ENCODE data around the gene DUS1L.
A peak's percentile ranks its signal among the peaks of the same experiment; 100 is the strongest.
"Not testable (repeated sequence)": the region's sequence is repeated elsewhere in the genome, so short reads cannot be mapped to it uniquely, and the experiment has no call there.

The DUS1L gene

DNA sequence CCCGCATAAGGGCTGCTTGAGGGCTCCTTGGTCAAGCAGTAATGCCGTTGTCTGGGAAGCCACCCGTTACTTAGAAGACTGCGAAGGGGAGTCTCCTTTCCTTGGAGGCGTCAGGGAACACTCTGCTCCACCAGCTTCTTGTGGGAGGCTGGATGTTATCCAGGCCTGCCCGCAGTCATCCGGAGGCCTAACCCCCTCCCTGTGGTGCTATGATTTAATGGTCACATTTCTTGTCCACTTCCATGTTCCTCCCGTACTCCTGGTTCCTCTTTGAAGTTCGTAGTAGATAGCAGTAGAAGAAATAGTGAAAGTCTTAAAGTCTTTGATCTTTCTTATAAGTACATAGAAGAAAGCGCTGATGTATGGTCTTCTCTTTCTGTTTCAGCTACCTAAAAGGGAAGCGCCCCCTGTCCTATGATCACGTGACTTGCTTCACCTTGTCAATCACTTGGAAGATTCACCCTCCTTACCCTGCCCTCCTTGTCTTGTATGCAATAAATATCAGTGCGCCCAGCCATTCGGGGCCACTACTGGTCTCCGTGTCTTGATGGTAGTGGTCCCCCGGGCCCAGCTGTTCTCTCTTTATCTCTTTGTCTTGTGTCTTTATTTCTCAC, 26.7 kb downstream of the DUS1L start:
- not testable (repeated sequence) for DNase-seq

DNA sequence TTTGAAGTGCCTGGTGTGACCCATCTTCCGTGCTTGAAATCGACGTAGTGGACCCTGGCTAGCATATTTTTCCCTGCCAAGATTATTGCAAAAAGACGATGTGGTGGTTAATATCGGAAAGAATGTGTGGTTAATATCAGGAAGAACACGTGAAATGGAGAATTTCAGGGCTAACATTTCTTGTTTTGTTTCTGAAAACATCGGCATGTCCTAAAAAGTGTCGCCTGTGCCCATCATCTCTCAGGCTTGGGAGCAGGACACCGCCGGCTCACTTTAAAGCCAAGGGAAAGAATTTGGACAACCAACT, 27.8 kb downstream of the DUS1L start:
- no peak for DNase-seq

GRCh38 chr17:82037092-82037888, 28.3 kb downstream of the DUS1L start, which contains the start of gene DCXR:
Gene DCXR (minus strand): TSS chr17:82037697. CDS start chr17:82037682, 15 bp downstream.
- peak; percentile 97 for DNase-seq

DNA sequence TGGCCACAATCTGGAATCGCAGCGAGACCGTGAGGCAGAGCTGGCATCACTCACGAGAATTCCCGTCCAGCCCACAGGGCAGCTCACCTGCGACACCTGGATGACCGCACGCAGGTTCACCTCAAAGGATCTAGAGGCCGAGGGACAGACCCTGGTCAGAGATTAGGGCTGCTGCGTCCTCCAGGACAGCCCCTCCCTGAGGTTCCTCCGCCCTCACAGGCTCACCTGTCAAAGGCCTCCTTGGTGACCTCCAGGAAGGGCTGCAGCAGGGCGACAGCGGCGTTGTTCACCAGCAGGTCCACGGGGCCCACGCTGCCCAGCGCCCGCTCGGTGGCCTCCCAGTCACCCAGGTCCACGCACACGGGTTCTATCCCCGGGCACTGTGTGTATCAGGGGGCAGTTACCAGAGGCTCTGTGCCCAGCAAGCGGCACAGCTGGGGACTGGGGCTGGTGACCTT, 28.9 kb downstream of the DUS1L start:
- no peak for DNase-seq

DNA sequence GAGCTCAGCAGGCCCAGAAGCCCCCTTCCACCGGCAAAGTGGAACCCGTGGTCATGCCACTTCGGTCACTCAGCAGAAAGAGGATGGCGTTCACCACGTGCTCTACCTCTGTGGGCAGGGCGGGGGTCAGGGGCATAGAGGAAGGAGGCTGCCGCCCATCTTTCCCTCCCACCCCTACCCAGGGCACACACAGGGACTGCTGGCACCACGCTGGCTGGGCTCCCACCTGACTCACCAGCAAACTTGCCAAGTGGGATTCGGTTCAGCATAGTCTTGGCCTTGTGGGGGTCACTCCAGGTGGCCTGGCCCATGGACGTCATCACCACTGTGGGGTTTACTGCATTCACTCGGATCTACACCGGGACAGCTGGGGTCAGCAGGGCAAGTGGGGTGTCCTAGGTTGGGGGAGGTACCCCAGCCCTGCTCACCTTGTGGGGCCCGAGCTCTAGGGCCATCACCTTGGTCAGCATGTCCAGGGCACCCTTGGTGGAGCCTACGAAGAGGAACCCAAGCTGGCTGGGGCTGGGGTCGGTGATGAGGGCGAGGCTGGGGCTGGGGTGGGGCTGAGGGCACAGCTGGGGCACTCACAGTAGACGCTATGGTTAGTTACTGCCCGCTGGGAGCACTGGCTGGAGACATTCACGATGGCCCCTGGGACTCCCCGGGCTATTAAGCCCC, 29.5 kb downstream of the DUS1L start:
- DNase-seq, result no peak

DNA sequence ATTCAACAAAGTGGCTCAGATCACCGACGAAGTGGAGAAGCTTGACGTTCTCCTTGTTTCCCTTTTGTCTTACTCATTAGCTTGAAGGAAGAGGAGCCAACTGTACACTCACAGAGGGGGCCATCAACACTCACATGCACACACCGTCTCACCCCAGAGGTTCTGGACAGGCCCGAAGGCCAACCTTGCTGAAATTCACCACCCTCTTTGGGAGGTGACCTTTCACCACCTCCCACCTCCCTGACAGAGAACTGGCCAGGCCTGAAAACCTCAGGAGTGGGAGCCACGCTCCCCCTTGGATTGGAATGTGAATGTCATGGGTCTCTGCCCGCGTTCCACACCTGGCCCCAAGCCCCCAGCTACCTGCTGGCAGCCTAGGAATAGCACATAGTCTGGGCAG, 30.1 kb downstream of the DUS1L start:
- no peak for DNase-seq

- DNase-seq, result no peak
Measured at GRCh38 chr17:82034371-82035011, 31.1 kb downstream of the DUS1L start.

GRCh38 chr17:82033359-82034085, 32.1 kb downstream of the DUS1L start:
- DNase-seq, result no peak

DNA sequence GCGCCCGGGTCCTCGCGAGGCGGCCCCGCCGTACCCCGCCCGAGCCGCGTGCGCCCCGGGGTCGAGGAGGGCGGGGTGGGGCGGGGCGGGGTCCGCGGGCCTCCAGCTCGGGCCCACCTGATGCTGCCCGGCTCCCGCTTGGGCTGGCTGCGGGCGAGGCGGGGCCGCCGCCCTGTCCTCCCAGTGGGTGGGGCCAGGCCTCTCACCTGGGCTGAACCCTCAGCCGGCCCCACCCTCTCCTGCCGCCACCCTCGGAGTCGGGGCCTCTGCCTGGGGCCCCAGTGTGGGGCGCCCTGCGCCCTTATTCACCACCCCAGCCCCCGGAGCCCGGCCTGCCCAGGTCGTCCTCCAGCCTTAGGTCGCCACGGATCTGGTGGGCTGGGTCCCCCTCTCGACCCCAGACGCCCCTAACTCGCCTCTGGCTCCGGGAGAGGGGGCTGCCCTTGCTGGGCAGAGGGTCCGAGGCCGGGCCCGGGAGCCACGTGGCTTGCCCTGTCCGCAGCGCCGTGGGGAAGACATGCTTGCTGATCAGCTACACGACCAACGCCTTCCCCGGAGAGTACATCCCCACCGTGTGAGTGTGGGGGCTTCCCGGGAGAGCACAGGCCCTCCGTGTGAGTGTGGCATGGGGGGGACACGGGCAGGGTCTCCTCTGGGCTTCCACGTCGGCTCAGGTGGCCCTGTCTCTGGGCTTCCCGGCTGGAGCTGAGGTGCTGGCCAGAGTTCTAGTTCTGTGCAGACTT, 33.5 kb downstream of the DUS1L start:
- DNase-seq, result no peak

DNA sequence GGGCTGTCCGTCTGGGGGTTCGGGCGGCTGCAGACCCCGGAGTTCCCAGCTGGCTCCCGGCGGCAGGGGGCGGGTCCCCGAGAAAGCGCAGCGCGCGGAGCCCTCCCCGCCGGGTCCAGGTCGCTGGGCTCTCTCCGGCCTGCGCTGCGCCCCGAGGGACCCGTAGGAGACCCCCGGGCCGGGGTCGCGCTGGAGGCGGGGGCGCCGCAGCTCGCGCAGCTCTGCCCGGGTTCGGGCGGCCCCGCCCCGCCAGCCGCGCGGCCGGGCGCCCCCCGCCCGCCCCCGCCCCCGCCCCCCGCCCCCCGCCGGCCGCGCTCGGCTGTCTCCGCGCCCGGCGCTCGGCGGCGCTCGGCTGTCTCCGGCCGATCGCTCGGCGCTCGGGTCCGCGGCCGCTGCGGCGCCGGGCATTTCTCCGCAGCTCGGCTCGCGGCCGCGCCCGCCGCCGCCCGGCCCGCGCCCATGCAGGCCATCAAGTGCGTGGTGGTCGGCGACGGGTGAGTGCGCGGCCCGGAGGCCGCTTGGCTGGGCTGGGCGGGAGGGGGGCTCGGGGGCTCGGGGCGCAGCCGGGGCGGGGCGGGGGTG, 34.2 kb downstream of the DUS1L start, which contains the start of gene RAC3:
TSS of gene RAC3 (plus strand) at position 376 of the 582 bp plus-strand sequence. CDS start at position 460, 84 bp downstream.
- DNase-seq, result no peak

DNA sequence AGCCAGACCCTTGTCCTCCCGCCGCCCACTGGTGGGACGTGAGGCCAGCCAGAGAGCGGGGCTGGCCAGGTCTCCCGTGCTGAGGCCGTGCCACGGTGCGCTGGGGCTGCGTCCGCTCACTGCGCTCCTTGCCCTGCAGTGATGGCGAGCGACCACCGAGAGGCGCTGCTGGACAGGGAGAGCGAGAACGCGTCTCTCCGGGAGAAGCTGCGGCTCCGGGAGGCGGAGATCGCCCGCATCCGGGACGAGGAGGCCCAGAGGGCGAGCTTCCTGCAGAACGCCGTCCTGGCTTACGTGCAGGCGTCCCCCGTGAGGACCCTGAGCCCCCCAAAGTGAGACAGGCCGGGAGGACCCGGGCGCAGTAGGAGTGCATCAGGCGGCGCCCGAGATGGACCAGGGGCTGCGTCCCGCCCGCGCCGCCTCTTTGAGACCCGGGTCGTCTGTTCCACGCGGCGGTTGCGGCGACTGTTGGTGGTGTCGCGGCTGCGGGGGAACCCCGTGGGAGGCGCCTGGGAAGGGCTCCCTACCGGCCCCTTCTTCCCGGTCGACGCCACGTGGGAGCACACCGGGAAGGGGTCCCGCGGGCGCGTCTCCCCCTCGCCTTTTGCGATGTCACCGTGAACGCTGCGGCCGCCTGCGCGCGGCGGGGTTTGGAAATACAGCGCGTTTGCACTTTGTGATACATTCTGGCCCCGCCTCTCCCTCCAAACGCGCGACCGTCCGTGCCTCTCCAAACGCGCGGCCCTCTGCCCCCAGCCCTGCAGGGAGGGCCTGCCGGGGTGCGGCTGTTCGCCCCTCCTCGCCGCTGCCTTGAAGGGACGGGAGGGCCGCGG, 34.9 kb downstream of the DUS1L start:
- peak; percentile 90 for DNase-seq

- no peak for DNase-seq
Measured at GRCh38 chr17:82029990-82030469, 35.6 kb downstream of the DUS1L start.

GRCh38 chr17:82029391-82029790, 36.2 kb downstream of the DUS1L start:
- DNase-seq, result no peak

- DNase-seq, result no peak
Measured at GRCh38 chr17:82028966-82029365, 36.6 kb downstream of the DUS1L start.

DNA sequence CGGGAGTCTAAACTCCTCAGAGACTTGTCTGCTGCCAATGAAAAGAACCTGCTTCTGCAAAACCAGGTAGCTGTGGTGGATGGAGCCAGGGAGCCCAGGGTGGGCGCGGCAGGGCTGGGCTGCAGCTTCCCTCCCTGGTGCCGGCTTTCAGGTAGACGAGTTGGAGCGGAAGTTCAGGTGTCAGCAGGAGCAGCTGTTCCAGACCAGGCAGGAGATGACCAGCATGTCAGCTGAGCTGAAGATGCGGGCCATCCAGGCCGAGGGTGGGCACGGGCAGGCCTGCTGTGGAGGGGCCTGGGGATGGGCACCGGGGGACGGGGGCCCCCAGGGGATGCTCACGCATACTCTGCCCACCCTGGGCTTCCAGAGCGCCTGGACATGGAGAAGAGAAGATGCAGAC, 37.4 kb downstream of the DUS1L start:
- no peak for DNase-seq

DNA sequence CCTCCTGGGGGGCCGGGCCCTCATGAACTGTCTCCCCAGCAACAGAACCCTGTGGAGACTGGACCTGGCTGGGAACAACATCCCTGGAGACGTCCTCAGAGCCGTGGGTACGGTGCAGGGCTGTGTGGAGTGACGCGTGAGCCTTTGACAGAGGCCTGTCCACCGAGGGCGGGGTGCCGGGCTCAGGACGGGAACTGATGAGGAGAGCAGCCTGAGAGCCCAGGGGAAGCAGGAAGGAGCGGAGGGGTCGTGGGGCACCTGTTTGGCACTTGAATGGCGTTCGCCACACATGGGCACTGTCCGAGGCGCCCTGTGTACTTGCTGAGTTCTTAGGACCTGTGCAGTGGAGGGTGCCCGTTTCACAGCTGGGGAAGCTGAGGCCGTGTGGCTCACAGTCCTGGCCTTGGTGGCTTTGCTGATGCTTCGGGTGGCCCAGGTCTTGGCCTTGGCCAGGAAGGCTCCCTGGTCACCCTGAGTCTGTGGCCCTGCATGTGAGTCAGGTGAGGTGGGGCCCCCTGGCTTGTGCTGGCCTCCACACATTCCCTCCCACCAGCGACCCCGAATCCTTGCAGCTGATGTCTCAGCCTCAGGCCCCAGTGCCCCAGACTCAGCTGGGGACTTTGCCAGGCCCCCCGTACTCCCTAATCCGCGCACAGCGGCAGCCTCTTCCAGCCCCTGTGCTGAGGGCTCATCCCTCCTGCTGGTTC, 40.0 kb downstream of the DUS1L start:
- no peak for DNase-seq

GRCh38 chr17:82024859-82025258, 40.7 kb downstream of the DUS1L start:
- no peak for DNase-seq

DNA sequence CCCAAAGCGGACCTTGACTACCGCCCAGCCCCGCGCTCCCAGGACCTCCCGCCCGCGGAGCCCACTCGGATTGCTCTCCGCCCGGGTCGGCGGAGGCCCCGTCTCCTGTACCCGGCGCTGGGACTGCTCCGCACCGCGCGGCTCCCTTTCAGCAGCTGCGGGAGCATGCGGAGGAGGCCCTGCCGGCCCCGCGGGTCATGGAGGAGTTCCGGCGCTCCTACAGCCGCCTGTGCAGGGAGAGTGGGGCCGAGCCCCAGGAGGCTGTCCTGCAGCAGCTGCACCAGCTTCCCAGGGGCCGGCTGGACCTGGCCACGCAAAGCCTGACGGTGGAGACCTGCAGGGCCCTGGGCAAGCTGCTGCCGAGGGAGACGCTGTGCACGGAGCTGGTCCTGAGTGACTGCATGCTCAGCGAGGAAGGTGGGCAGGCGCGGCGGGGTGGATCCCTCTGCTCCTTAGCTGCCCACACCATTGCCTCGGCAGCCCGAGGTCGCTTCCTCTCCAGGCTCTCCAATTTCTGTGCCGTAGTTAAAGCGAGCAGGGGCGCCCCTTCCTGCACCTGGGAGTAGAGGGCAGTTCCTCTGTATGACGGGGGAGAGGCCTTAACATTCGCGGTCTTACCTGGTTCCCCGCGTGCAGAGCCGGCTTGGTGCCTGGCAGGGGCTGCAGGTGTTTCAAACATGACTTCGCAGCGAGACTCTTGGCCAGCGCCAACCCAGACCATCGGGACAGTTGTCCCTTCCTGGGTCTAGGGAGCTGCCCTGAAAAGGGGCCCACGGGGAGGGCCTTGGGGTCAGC, 42.0 kb downstream of the DUS1L start:
- DNase-seq, result peak; percentile 73

- peak; percentile 99 for DNase-seq
Measured at GRCh38 chr17:82022981-82023446, 42.6 kb downstream of the DUS1L start, which contains the start of gene LRRC45. Gene LRRC45 (plus strand): TSS chr17:82023305. CDS start chr17:82023644, 339 bp downstream.

All from activated CD8-positive, alpha-beta memory T cell treated with anti-CD3 and anti-CD28 coated beads, Interleukin-2, amount 50 U/mL, for 48 hours (primary cell).